Measurements from ENCODE around the gene HMGCS1. TPM values are rescaled to one million over a fixed set of nuclear protein-coding genes. Genes with fewer than 3 reads are reported as not detected.
"Not testable (repeated sequence)": the region's sequence is repeated elsewhere in the genome, so short reads cannot be mapped to it uniquely, and the experiment has no call there.

The HMGCS1 gene
- total RNA-seq, 2 experiments from 2014 or later: 105 TPM

DNA sequence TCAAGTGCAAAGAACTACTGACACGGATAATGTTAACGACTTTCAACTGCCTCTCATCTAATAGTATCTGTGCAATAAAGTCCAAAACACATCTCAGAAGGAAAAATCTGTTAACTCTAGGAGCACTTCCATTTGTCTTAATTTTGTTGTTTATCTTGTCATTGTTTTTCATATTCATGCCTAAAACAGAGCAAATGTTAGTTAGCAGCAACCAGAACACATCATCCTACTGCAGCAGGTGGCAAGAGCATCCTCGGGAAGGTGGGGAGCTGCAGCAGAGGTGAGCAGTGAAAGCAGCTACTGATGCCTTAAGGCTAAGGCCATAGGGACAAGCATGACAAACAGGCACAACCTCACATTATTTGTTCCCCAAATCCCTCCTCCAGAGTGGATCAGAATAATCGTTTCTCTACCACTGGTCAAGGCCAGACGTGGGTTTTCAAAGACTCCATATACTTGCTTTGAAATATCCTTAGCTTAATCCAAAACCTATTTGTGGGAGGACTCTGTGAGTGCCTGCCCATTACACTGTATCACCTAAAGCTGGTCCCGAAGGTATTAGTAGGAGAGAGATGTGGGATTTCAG is 1.0 kb downstream of the HMGCS1 start:
- DNase-seq: no peak
- Mint-ChIP-seq H3K27ac (peak overlapping the region; percentile 98), H3K9me3 (peaks cover 10% of the 10 kb centered on the region), H3K4me3 (peak overlapping the region; percentile 99), H3K36me3 (ENCODE audit: low read depth) (peaks cover 38% of the 10 kb centered on the region), H3K27me3 (ENCODE audit: low read depth) (no peaks in the 10 kb centered on the region), H3K4me1 (ENCODE audit: low read depth) (peaks cover 82% of the 10 kb centered on the region)
- CTCF ChIA-PET: interaction anchor here (0.9 to 3.4 kb wide), 11 partner anchors 9 to 400 kb away, joined by 3 to 18 read pairs (median 4); no protein-coding TSS in a partner anchor
- intact Hi-C loops (cut with micrococcal nuclease): loop anchor here (2.0 to 10.0 kb wide), 5 partner anchors 77 to 1495 kb away; partner anchors contain the start of genes MRPS30 and RIMOC1

DNA sequence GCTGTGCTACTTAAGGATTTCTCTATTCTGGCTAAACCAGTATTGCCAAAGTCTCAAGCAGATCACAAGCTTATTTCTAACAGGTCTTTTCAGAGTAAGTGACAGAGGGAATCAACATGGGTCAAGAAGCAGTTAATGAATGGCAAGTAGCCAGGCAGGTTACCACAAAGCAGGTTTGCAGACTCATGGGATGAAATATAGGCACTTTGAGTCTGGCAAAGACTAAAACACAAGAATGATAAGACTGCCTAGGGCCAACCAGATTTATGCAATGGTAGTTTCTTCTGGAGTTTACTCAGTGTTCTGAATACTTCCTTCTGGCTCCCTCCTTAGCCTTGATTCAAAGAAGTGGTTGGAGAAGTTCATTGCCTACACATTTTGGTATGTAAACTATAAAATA is 3.6 kb downstream of the HMGCS1 start:
- Mint-ChIP-seq H3K9me3 (peaks cover 2% of the 10 kb centered on the region), H3K4me1 (ENCODE audit: low read depth) (peaks cover 78% of the 10 kb centered on the region), H3K27me3 (ENCODE audit: low read depth) (no peaks in the 10 kb centered on the region), H3K27ac (no peak overlapping the region), H3K36me3 (ENCODE audit: low read depth) (peaks cover 39% of the 10 kb centered on the region), H3K4me3 (peak overlapping the region; percentile 3)
- DNase-seq: no peak
- CTCF ChIA-PET: interaction anchor here (1.8 kb wide), 1 partner anchor 78 kb away, joined by 4 read pairs; no protein-coding TSS in a partner anchor
- intact Hi-C loops (cut with micrococcal nuclease): loop anchor here (5.0 to 10.0 kb wide), 2 partner anchors 1405 to 1498 kb away; partner anchors contain the start of genes MRPS30 and RIMOC1

DNA sequence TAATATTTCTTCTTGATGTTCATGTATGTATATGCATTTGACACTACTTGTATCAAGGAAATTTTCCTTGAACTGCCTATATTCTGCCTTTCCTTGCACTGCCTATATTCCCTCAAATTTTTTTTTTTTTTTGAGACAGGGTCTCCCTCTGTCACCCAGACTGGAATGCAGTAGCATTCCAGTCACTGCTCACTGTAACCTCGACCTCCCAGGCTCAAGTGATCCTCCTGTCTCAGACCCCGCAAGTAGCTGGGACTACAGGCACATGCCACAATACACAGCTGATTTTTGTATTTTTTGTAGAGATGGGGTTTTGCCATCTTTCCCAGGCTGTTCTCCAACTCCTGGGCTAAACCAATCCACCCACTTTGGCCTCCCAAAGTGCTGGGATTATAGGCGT is 4.1 kb downstream of the HMGCS1 start:
- no peaks in the 10 kb centered on the region for H3K27me3 Mint-ChIP-seq (ENCODE audit: low read depth)
- H3K36me3 Mint-ChIP-seq (ENCODE audit: low read depth): peaks cover 37% of the 10 kb centered on the region
- peak overlapping the region; percentile 2 for H3K4me3 Mint-ChIP-seq
- DNase-seq: no peak
- intact Hi-C loops (cut with micrococcal nuclease): no loop called here
- CTCF ChIA-PET: interaction anchor here (1.8 kb wide), 1 partner anchor 78 kb away, joined by 4 read pairs; no protein-coding TSS in a partner anchor
- no peak overlapping the region for H3K27ac Mint-ChIP-seq
- peaks cover 78% of the 10 kb centered on the region for H3K4me1 Mint-ChIP-seq (ENCODE audit: low read depth)
- no peaks in the 10 kb centered on the region for H3K9me3 Mint-ChIP-seq

DNA sequence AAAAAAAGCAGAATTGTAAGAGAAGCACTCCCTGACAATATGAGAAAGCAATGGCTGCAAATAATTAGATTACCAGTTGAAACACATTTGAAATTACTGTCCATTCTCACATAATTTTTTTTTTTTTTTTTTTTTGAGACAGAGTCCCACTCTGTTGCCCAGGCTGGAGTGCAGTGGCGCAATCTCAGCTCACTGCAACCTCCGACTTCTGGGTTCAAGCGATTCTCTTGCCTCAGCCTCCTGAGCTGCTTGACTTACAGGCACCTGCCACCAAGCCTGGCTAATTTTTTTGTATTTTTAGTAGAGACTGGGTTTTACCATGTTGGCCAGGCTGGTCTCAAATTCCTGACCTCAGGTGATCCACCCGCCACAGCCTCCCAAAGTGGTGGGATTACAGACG is 6.3 kb downstream of the HMGCS1 start:
- DNase-seq; H3K27ac Mint-ChIP-seq; H3K9me3 Mint-ChIP-seq; H3K4me3 Mint-ChIP-seq; H3K27me3 Mint-ChIP-seq (ENCODE audit: low read depth): not testable (repeated sequence)
- peaks cover 82% of the 10 kb centered on the region for H3K4me1 Mint-ChIP-seq (ENCODE audit: low read depth)
- H3K36me3 Mint-ChIP-seq (ENCODE audit: low read depth): peaks cover 40% of the 10 kb centered on the region
- CTCF ChIA-PET: interaction anchor here (1.3 to 1.6 kb wide), 3 partner anchors 81 to 185 kb away, joined by 3 read pairs; partner anchors contain the start of gene TMEM267
- intact Hi-C loops (cut with micrococcal nuclease): loop anchor here (1.0 kb wide), 3 partner anchors 197 to 233 kb away; no protein-coding TSS in a partner anchor

DNA sequence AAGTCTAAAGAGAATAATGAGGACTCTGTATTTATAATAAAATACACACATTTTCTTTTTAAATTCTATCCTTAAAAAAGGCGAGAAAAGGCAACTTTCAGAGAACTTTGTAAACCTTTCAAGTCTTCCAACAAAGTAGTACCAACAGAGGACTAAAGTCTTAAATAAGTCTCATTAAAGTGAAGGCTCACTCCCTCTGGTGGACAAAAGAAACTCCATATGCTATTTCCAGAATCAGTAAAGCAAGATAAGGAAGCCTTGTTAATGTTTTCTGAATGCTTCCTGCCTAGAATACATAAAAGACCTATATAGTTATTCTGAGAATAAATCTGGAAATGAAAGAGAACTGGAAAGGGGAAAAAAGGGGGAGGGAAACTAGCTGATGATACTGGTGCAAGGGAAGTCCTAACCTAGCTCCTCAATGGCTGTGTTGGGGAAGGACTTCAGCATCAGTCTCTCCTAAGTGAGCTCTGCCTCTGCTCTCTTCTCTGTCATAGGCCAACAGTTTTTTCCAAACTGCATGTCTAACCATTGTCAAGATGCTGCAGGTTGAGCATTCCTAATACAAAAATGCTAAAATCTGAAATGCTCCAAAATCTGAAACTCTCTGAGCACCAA is 7.2 kb downstream of the HMGCS1 start:
- no peaks in the 10 kb centered on the region for H3K9me3 Mint-ChIP-seq
- DNase-seq: no peak
- no peaks in the 10 kb centered on the region for H3K27me3 Mint-ChIP-seq (ENCODE audit: low read depth)
- peaks cover 80% of the 10 kb centered on the region for H3K4me1 Mint-ChIP-seq (ENCODE audit: low read depth)
- CTCF ChIA-PET: interaction anchor here (0.6 to 4.0 kb wide), 8 partner anchors 8 to 240 kb away, joined by 3 to 21 read pairs (median 3); partner anchors contain the start of gene TMEM267
- no peak overlapping the region for H3K4me3 Mint-ChIP-seq
- peak overlapping the region; percentile 75 for H3K27ac Mint-ChIP-seq
- H3K36me3 Mint-ChIP-seq (ENCODE audit: low read depth): peaks cover 39% of the 10 kb centered on the region
- intact Hi-C loops (cut with micrococcal nuclease): loop anchor here (1.0 to 2.0 kb wide), 7 partner anchors 71 to 355 kb away; partner anchors contain the start of gene C5orf34

DNA sequence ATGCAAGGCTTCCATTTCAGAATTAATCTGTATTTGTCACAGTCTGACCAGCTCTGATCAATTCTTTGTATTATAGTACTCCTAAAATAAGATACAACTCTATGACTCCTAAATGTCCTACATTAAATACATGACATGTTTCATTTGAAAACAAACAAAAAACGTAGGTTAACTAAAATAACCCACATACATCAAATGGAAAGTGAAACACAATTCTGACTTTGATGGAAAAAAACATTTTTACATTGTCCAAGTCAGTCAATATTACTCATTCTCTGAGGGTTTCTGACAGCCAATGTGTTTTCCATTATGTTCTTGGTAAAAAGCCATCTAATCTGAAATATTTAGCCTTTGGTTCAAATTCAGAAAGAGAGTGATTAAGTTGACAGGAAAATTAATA is 8.7 kb downstream of the HMGCS1 start:
- peak overlapping the region; percentile 77 for H3K27ac Mint-ChIP-seq
- intact Hi-C loops (cut with micrococcal nuclease): loop anchor here (1.0 to 2.0 kb wide), 9 partner anchors 11 to 354 kb away; partner anchors contain the start of gene C5orf34

DNA sequence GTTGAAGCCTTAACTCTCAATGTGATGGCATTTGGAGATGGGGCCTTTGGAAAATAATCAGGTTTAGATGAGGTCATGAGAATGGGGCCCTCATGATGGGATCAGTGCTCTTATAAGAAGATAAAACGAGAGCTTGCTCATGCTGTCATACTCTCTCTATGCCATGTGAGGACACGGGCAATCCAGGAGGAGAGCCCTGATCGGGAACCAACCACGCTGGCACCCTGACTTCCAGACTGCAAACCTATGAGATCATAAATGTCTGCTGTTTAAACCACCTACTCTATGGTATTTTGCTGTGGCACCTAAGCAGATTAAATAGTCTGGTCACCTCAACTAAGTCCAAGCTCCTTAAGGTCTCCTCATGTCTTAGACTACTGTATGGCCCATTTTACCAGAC is 10.0 kb downstream of the HMGCS1 start:
- no peaks in the 10 kb centered on the region for H3K27me3 Mint-ChIP-seq (ENCODE audit: low read depth)
- no peak for DNase-seq
- no peak overlapping the region for H3K27ac Mint-ChIP-seq
- H3K36me3 Mint-ChIP-seq (ENCODE audit: low read depth): peaks cover 47% of the 10 kb centered on the region
- intact Hi-C loops (cut with micrococcal nuclease): no loop called here
- CTCF ChIA-PET: interaction anchor here (1.2 to 4.0 kb wide), 3 partner anchors 10 to 198 kb away, joined by 3 to 21 read pairs (median 5); partner anchors contain the start of gene HMGCS1
- H3K4me3 Mint-ChIP-seq: no peak overlapping the region
- peaks cover 64% of the 10 kb centered on the region for H3K4me1 Mint-ChIP-seq (ENCODE audit: low read depth)
- H3K9me3 Mint-ChIP-seq: no peaks in the 10 kb centered on the region

More for the DNA sequence above, 8.7 kb downstream of the HMGCS1 start:
- peaks cover 75% of the 10 kb centered on the region for H3K4me1 Mint-ChIP-seq (ENCODE audit: low read depth)
- DNase-seq: no peak
- H3K4me3 Mint-ChIP-seq: no peak overlapping the region
- peaks cover 42% of the 10 kb centered on the region for H3K36me3 Mint-ChIP-seq (ENCODE audit: low read depth)
- H3K27me3 Mint-ChIP-seq (ENCODE audit: low read depth): no peaks in the 10 kb centered on the region
- CTCF ChIA-PET: interaction anchor here (0.8 to 4.0 kb wide), 4 partner anchors 85 to 237 kb away, joined by 3 to 21 read pairs (median 4); no protein-coding TSS in a partner anchor
- no peaks in the 10 kb centered on the region for H3K9me3 Mint-ChIP-seq

DNA sequence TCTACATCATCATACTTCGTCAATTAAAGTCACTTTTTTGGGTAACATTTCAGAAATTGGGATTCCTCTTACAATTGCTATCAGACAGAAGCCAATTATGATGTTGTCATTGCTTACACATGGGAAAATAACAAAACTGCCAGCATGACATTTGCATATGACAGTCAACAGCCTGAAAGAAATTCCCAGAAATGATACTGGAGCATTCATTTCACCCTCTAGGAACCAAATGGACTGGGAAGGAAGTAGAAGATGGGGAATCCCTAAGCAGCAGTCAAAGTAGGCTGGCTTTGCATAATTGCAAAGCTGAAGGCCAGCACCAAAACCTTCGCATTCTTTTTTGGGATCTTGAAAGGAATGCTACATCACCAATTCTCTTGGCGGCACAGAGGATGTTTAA is 10.7 kb downstream of the HMGCS1 start:
- H3K36me3 Mint-ChIP-seq (ENCODE audit: low read depth): peaks cover 52% of the 10 kb centered on the region
- no peak overlapping the region for H3K4me3 Mint-ChIP-seq
- intact Hi-C loops (cut with micrococcal nuclease): no loop called here
- H3K27me3 Mint-ChIP-seq (ENCODE audit: low read depth): no peaks in the 10 kb centered on the region
- no peak for DNase-seq
- H3K9me3 Mint-ChIP-seq: no peaks in the 10 kb centered on the region
- H3K27ac Mint-ChIP-seq: peak overlapping the region; percentile 33
- peaks cover 58% of the 10 kb centered on the region for H3K4me1 Mint-ChIP-seq (ENCODE audit: low read depth)
- CTCF ChIA-PET: no interaction called here

DNA sequence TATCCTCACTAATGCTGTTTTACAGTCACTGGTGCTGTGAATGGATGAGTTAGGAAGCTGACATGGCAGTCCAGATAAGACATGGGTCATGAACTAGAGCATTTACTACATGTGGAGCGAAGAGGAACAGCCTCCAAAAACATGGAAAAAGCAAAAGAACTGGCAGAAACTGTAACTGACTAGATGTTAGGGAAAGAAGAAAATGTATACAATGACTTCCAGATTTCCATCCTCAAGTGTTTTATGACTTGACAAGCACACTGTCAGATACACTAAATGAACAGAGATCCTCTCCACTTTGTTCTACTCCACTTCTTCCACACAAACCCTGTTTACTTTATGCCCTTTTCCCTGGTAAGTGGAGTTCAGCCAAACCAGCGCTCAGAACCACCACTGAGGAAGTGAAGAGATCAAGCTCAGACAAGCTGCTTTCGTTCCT is 11.5 kb downstream of the HMGCS1 start:
- Mint-ChIP-seq H3K4me3 (no peak overlapping the region), H3K27me3 (ENCODE audit: low read depth) (no peaks in the 10 kb centered on the region), H3K9me3 (no peaks in the 10 kb centered on the region), H3K4me1 (ENCODE audit: low read depth) (peaks cover 53% of the 10 kb centered on the region), H3K27ac (no peak overlapping the region), H3K36me3 (ENCODE audit: low read depth) (peaks cover 55% of the 10 kb centered on the region)
- CTCF ChIA-PET: no interaction called here
- DNase-seq: no peak
- intact Hi-C loops (cut with micrococcal nuclease): loop anchor here (2.0 kb wide), 1 partner anchor 15 kb away; no protein-coding TSS in a partner anchor

DNA sequence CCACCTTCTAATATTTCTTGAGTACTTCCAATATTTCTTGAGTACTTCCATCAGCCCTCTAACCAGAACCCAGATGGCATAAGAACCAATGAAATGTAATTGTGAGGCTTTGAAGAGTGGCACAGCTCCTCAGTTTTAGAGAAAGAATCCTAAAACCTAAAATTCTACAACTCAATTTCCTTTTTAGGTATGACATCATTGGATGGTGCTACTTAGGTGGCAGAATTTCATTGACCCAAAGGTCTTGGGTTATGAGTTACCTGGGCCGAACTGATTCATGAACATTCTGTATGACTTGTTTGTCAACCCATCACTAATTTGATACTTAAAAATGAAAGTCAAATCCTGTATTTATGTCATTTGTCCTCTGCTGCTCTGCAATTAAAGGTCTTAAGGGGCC is 13.1 kb downstream of the HMGCS1 start:
- intact Hi-C loops (cut with micrococcal nuclease): loop anchor here (2.0 kb wide), 1 partner anchor 17 kb away; no protein-coding TSS in a partner anchor
- no peak overlapping the region for H3K4me3 Mint-ChIP-seq
- CTCF ChIA-PET: interaction anchor here (1.0 to 1.4 kb wide), 3 partner anchors 13 to 361 kb away, joined by 4 to 5 read pairs (median 4); partner anchors contain the start of gene HMGCS1
- DNase-seq: no peak
- peaks cover 42% of the 10 kb centered on the region for H3K4me1 Mint-ChIP-seq (ENCODE audit: low read depth)
- no peak overlapping the region for H3K27ac Mint-ChIP-seq
- H3K9me3 Mint-ChIP-seq: no peaks in the 10 kb centered on the region
- no peaks in the 10 kb centered on the region for H3K27me3 Mint-ChIP-seq (ENCODE audit: low read depth)
- H3K36me3 Mint-ChIP-seq (ENCODE audit: low read depth): peaks cover 58% of the 10 kb centered on the region

DNA sequence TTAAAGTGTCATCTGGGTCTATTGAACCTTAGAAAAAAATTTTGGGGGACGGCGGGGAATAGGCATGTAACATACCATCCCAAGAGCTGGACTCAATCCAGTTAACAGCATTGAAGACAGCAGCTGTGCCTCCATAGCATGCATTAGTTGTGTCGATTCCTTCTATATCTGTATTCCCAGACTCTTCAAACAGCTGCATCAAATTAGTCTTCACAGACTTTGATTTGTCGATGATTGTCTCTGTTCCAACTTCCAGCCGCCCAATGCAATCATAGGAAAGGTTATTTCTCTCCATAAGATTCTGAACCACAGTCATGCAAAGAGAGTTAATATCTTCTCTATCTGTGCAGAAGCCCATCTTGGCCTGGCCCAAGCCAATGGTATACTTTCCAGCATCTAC is 14.8 kb downstream of the HMGCS1 start:
- intact Hi-C loops (cut with micrococcal nuclease): no loop called here
- peaks cover 64% of the 10 kb centered on the region for H3K36me3 Mint-ChIP-seq (ENCODE audit: low read depth)
- DNase-seq: no peak
- peaks cover 25% of the 10 kb centered on the region for H3K4me1 Mint-ChIP-seq (ENCODE audit: low read depth)
- CTCF ChIA-PET: no interaction called here
- H3K9me3 Mint-ChIP-seq: no peaks in the 10 kb centered on the region
- no peak overlapping the region for H3K4me3 Mint-ChIP-seq
- no peak overlapping the region for H3K27ac Mint-ChIP-seq
- no peaks in the 10 kb centered on the region for H3K27me3 Mint-ChIP-seq (ENCODE audit: low read depth)

DNA sequence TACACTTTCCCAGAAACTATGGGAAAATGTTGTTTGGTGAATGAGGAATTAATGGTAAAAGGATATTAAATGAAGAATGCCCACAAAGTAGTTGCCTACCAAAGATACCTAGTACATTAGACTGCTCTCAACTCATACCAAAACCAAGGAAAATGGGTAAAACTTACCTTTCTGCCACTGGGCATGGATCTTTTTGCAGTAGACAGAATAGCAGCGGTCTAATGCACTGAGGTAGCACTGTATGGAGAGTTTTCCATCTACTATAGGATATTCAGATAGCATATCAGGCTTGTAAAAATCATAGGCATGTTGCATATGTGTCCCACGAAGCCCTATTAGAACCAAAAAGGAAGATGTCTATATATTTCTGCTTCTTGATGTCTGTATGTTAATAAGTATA is 16.4 kb downstream of the HMGCS1 start:
- Mint-ChIP-seq H3K4me3 (no peak overlapping the region), H3K4me1 (ENCODE audit: low read depth) (peaks cover 11% of the 10 kb centered on the region), H3K9me3 (no peaks in the 10 kb centered on the region), H3K27me3 (ENCODE audit: low read depth) (no peaks in the 10 kb centered on the region), H3K27ac (no peak overlapping the region), H3K36me3 (ENCODE audit: low read depth) (peaks cover 59% of the 10 kb centered on the region)
- no peak for DNase-seq
- CTCF ChIA-PET: no interaction called here
- intact Hi-C loops (cut with micrococcal nuclease): no loop called here

Data from activated naive CD4-positive, alpha-beta T cell treated with anti-CD3 and anti-CD28 coated beads for 36 hours (primary cell).